Measurements from ENCODE around the gene C13orf46.

Gene C13orf46

GRCh38 chr13:113962386-113962785, 11.5 kb downstream of the C13orf46 start:
- no peak overlapping the region for H3K4me3 ChIP-seq (ENCODE audit: low read length)
- no peak for DNase-seq (ENCODE audit: low read depth, low spot score)

DNA sequence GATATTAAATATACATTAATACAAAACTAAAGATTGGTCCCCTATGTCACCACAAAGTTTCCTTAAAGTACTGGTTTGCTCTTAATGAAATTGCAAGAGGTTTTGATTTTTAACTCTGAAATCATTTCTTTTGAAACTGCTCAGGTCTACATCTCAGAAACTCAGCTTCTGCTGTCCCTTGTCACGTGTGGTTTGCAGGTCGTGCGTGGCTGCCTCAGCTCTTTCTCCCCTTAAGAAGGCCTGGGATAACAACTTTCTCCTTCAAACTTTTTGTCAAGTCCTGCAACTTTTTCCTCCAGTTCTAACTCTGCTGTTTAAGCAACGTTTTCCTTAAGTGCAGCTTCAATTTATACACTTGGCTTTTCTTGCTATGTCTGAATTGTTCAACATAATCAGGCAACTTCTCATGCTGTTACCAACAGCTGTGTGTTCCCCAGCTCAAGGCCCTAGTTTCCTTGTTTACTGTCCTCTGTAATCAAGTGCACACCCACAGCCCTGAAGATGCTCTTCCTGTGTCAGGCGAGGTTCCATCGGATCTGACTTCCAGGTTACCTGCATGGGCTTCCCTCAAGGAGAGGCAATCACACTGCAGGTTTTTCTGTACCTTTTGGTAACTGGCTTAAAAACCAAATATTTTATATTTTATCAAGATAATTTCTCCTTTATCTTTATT, 13.5 kb downstream of the C13orf46 start:
- no peak overlapping the region for H3K4me3 ChIP-seq (ENCODE audit: low read length)
- no peak for DNase-seq (ENCODE audit: low read depth, low spot score)

DNA sequence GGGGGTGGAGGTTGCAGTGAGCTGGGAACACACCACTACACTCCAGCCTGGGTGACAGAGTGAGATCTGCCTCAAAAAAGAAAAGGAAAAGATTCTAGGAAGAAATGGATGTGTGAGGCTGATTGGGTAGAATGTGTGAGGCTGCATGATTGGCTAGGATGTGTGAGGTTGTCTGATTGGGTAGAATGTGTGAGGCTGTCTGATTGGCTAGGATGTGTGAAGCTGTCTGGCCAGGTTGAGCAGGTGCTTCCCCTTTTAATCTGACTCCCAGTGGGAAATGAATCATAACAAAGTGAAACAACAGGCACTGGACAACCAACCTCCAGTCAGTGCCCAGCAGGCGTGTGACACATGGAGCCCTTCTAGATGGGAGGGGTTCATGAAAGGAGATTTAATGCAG, 14.7 kb downstream of the C13orf46 start:
- no peak for DNase-seq (ENCODE audit: low read depth, low spot score)
- no peak overlapping the region for H3K4me3 ChIP-seq (ENCODE audit: low read length)

- no peak for DNase-seq (ENCODE audit: low read depth, low spot score)
- no peak overlapping the region for H3K4me3 ChIP-seq (ENCODE audit: low read length)
Observed at GRCh38 chr13:113958373-113958772, 15.5 kb downstream of the C13orf46 start.

DNA sequence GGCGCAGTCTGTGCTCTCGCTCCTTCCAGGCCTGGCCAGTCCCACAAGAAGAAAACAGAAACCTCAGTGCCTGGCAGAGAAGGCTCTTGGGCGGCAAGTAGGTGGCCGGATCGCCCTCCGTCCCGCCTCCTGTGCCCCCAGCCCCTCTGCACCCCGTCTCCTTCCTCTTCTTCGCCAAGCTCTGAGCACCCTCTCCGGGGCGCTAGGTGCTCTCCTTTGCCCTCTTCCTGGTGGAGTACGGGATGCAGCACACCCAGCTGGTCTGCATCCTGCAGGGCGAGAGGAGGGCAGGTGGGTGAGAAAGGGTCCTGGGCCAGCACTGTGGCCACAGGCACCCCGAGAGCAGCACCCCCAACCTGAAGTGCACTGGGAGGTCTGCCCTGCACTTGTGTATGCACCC, 17.3 kb downstream of the C13orf46 start:
- no peak overlapping the region for H3K4me3 ChIP-seq (ENCODE audit: low read length)
- no peak for DNase-seq (ENCODE audit: low read depth, low spot score)

DNA sequence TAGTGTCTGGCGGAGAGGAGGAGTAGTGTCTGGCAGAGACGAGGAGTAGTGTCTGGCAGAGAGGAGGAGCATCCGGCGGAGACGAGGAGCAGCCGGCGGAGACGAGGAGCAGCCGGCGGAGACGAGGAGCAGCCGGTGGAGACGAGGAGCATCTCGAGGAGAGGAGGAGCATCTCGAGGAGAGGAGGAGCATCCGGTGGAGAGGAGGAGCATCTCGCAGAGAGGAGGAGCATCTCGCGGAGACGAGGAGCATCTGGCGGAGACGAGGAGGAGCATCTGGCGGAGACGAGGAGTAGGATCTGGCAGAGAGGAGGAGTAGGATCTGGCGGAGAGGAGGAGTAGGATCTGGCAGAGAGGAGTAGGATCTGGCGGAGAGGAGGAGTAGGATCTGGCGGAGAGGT, 18.2 kb downstream of the C13orf46 start:
- H3K4me3 ChIP-seq (ENCODE audit: low read length): no peak overlapping the region
- no peak for DNase-seq (ENCODE audit: low read depth, low spot score)

DNA sequence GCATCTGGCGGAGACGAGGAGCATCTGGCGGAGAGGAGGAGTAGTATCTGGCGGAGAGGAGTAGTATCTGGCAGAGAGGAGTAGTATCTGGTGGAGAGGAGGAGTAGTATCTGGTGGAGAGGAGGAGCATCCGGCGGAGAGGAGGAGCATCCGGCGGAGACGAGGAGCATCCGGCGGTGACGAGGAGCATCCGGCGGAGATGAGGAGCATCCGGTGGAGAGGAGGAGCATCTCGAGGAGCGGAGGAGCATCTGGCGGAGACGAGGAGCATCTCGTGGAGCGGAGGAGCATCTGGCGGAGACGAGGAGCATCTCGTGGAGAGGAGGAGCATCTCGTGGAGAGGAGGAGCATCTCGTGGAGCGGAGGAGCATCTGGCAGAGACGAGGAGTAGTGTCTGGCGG, 18.6 kb downstream of the C13orf46 start:
- no peak for DNase-seq (ENCODE audit: low read depth, low spot score)
- H3K4me3 ChIP-seq (ENCODE audit: low read length): no peak overlapping the region

- no peak for DNase-seq (ENCODE audit: low read depth, low spot score)
- no peak overlapping the region for H3K4me3 ChIP-seq (ENCODE audit: low read length)
Observed at GRCh38 chr13:113954046-113954835, 19.6 kb downstream of the C13orf46 start.

- DNase-seq (ENCODE audit: low read depth, low spot score): no peak
- no peak overlapping the region for H3K4me3 ChIP-seq (ENCODE audit: low read length)
Observed at GRCh38 chr13:113953561-113953960, 20.3 kb downstream of the C13orf46 start.

GRCh38 chr13:113952983-113953520, 20.8 kb downstream of the C13orf46 start:
- H3K4me3 ChIP-seq (ENCODE audit: low read length): no peak overlapping the region
- DNase-seq (ENCODE audit: low read depth, low spot score): no peak

- no peak overlapping the region for H3K4me3 ChIP-seq (ENCODE audit: low read length)
- DNase-seq (ENCODE audit: low read depth, low spot score): no peak
Observed at GRCh38 chr13:113952151-113952982, 21.5 kb downstream of the C13orf46 start.

DNA sequence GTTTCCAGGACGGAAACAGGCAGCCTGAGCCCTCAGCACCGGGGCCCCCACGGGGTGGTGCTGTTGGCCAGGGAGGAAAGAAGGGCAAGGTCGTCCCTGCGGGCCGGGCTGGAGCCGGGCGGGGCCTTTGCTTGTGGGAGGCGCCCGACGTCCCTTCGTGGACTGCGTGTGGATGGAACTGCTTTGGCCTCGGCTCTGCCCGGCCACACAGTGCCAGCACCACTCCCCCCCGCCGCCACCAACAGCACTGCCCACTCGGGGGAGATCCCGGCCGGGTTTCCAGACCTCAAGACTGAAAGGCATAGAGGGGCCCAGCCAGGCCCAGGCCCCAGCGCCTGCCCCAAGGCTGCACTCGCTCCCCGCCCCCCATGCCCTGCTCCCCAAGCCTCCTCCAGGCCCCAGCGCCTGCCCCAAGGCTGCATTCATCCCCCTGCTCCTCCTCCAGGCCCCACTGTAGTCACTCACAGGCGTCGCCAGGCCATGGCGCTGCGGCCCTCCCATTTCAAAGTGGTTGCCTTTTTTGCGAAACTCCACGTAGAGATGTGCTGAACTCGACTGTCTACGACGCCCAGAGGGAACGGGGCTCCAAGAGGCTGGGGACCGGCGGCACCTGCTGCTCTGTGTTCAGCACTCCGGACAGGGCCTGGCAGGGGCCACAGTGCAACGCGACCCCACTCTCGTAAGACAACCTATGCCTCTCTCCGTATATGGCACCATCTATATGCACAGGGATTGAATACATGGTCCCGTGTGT, 22.5 kb downstream of the C13orf46 start:
- H3K4me3 ChIP-seq (ENCODE audit: low read length): no peak overlapping the region
- DNase-seq (ENCODE audit: low read depth, low spot score): no peak

DNA sequence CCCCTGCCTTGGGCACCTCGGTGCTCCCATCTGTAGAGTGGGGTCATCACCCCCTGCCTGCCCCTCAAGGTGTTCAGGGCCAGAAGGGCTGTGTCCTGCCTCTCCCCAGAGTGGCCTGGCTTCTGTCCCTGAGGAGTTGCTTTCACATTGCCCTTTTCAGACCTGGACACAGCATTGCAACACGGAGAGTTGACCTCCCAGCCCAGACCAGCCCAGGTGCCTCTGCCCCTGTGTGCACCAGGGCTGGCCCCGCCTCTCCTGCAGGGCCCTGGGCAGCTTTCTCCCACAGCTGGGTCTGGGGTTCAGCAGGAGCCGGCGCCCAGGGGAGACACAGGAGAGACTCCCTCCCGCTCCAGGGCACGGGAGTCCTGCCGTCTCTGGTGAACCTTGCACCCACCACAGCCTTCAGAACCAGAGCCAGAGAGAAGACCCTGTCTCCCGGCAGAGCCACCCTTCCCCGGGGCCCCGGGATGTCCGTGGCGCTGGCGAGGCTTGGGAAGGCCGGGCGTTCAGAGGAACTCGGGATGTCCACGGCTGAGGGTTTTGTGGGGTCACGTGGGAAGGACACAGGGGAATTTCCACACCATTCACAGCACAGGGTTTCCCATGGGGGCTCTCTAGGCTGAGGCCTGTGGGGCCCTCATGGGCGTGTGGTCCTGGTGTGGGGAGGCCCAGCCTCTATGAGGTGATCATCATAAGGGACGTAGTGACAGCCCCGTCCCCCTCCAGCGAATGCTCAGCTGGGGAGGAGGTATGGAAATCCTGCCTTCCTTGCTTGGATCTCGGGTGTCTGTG, 23.2 kb downstream of the C13orf46 start:
- no peak for DNase-seq (ENCODE audit: low read depth, low spot score)
- H3K4me3 ChIP-seq (ENCODE audit: low read length): no peak overlapping the region

DNA sequence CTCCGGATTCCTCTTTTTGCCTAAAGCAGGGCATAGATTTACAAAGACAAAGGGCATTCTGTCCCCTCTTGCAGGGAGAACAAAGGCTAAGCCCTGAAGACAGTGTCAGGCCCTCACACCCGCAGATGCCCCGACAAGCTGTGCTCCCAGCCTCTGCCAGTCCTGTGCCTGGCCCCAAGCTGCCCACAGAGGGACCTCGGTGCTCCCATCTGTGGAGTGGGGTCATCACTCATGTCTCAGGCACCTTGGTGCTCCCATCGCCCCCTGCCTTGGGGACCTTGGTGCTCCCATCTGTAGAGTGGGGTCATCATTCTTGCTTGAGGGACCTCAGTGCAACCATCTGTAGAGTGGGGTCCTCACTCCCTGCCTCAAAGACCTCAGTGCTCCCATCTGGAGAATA, 24.3 kb downstream of the C13orf46 start:
- H3K4me3 ChIP-seq (ENCODE audit: low read length): no peak overlapping the region
- no peak for DNase-seq (ENCODE audit: low read depth, low spot score)

GRCh38 chr13:113948034-113948742, 25.7 kb downstream of the C13orf46 start:
- H3K4me3 ChIP-seq (ENCODE audit: low read length): no peak overlapping the region
- DNase-seq (ENCODE audit: low read depth, low spot score): no peak

GRCh38 chr13:113947311-113948033, 26.4 kb downstream of the C13orf46 start:
- no peak for DNase-seq (ENCODE audit: low read depth, low spot score)

More at GRCh38 chr13:113947311-113948033, 26.4 kb downstream of the C13orf46 start:
- H3K4me3 ChIP-seq (ENCODE audit: low read length): no peak overlapping the region
